ENCODE measurements around the gene SH3PXD2A.

Gene SH3PXD2A

DNA sequence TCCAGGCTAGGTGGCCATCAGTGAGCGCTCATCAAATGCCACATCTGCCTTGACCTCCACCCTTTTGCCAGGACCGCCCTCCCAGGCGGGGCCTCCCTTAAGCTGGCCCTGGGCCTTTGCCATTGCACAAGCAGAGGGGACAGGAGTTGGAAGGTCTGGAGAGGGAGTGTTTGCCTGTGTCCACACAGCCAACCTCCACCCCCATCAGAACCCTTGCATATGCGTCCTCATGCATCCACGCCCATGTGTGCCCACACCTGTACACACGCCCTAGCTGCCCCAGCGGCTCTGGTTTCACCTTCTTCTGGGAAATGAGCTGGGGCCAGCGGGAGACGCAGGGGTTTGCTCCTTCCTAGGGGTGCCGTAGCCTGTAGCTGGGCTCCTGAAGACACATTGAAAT lies 297.9 kb downstream of the SH3PXD2A start:
- Mint-ChIP-seq H3K9me3 (no peaks in the 10 kb centered on the region), H3K27ac (ENCODE audit: low read depth) (no peak overlapping the region), H3K27me3 (peaks cover 62% of the 10 kb centered on the region), H3K36me3 (ENCODE audit: insufficient read depth) (no peaks in the 10 kb centered on the region), H3K4me3 (no peak overlapping the region), H3K4me1 (peaks cover 4% of the 10 kb centered on the region)
- DNase-seq (ENCODE audit: low spot score in 2 of 2) (no peak), ATAC-seq (replicated peaks; ENCODE audit: extremely low read depth, poor library complexity, severe bottlenecking) (no peak)

- Mint-ChIP-seq H3K4me3 (no peak overlapping the region), H3K27me3 (peaks cover 68% of the 10 kb centered on the region), H3K4me1 (peaks cover 4% of the 10 kb centered on the region), H3K27ac (ENCODE audit: low read depth) (no peak overlapping the region), H3K36me3 (ENCODE audit: insufficient read depth) (no peaks in the 10 kb centered on the region), H3K9me3 (no peaks in the 10 kb centered on the region)
- DNase-seq (ENCODE audit: low spot score in 2 of 2): no peak
- no peak for ATAC-seq (replicated peaks; ENCODE audit: extremely low read depth, poor library complexity, severe bottlenecking)
These were observed 298.9 kb downstream of the SH3PXD2A start for GRCh38 chr10:103556383-103557007.

- peaks cover 68% of the 10 kb centered on the region for H3K27me3 Mint-ChIP-seq
- no peak for DNase-seq (ENCODE audit: low spot score in 2 of 2)
- H3K4me3 Mint-ChIP-seq: no peak overlapping the region
- no peak for ATAC-seq (replicated peaks; ENCODE audit: extremely low read depth, poor library complexity, severe bottlenecking)
- H3K4me1 Mint-ChIP-seq: peaks cover 4% of the 10 kb centered on the region
- H3K27ac Mint-ChIP-seq (ENCODE audit: low read depth): no peak overlapping the region
- no peaks in the 10 kb centered on the region for H3K9me3 Mint-ChIP-seq
- no peaks in the 10 kb centered on the region for H3K36me3 Mint-ChIP-seq (ENCODE audit: insufficient read depth)
These were observed 299.7 kb downstream of the SH3PXD2A start for GRCh38 chr10:103555712-103556111.

- peaks cover 68% of the 10 kb centered on the region for H3K27me3 Mint-ChIP-seq
- H3K4me3 Mint-ChIP-seq: no peak overlapping the region
- ATAC-seq (replicated peaks; ENCODE audit: extremely low read depth, poor library complexity, severe bottlenecking) (no peak), DNase-seq (ENCODE audit: low spot score in 2 of 2) (no peak)
- H3K4me1 Mint-ChIP-seq: peaks cover 4% of the 10 kb centered on the region
- no peaks in the 10 kb centered on the region for H3K36me3 Mint-ChIP-seq (ENCODE audit: insufficient read depth)
- no peak overlapping the region for H3K27ac Mint-ChIP-seq (ENCODE audit: low read depth)
- H3K9me3 Mint-ChIP-seq: no peaks in the 10 kb centered on the region
These were observed 300.1 kb downstream of the SH3PXD2A start for GRCh38 chr10:103555325-103555649.

DNA sequence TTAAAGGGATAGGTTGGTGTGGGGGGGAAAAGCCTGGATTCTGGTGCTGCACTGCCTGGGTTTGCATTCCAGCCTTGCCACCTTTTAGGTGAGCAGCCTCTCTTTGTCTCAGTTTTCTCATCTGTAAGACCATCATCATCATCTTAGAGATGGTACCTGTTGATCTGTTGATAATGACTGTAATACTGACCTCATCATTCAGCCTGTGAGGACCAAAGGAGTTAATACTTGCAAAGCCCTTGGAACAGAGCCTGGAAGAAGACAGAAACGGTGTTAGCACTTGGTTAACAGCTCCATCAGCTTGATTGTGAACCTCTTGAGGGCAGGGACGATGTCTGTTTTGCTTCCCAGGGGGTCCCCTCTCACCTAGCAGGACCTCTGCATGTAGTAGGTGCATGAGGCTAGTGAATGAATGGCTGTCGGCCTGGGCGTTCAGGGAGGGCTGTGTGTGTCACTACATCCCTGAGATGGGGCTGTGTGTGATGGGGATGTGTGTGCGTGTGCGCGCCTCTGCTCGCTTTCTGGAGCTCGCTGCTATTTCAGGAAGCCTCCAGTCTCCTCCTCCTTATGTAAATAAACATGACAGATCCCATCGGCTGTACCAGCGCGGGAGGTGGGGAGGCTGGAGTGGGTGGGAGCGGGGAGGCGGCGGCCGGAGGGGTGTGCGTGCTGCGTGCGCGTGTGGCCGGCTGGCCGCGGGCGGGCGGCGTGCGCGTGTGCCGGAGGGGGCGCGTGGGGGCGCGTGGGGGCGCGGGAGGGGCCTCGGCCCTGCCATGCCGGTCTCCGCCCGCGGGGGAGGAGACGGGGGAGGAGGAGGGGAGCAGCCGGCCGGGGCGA lies 300.7 kb downstream of the SH3PXD2A start:
- DNase-seq (ENCODE audit: low spot score in 2 of 2) (no peak), ATAC-seq (replicated peaks; ENCODE audit: extremely low read depth, poor library complexity, severe bottlenecking) (no peak)
- Mint-ChIP-seq H3K27ac (ENCODE audit: low read depth) (no peak overlapping the region), H3K27me3 (peaks cover 69% of the 10 kb centered on the region), H3K9me3 (no peaks in the 10 kb centered on the region), H3K4me3 (peak overlapping the region; percentile 71), H3K4me1 (peaks cover 4% of the 10 kb centered on the region), H3K36me3 (ENCODE audit: insufficient read depth) (no peaks in the 10 kb centered on the region)

GRCh38 chr10:103553743-103554487 lies 301.5 kb downstream of the SH3PXD2A start:
- Mint-ChIP-seq H3K27ac (ENCODE audit: low read depth) (no peak overlapping the region), H3K4me1 (peaks cover 4% of the 10 kb centered on the region), H3K9me3 (no peaks in the 10 kb centered on the region), H3K36me3 (ENCODE audit: insufficient read depth) (no peaks in the 10 kb centered on the region), H3K4me3 (no peak overlapping the region), H3K27me3 (peaks cover 74% of the 10 kb centered on the region)
- DNase-seq (ENCODE audit: low spot score in 2 of 2) (no peak), ATAC-seq (replicated peaks; ENCODE audit: extremely low read depth, poor library complexity, severe bottlenecking) (no peak)

- no peaks in the 10 kb centered on the region for H3K36me3 Mint-ChIP-seq (ENCODE audit: insufficient read depth)
- no peaks in the 10 kb centered on the region for H3K9me3 Mint-ChIP-seq
- H3K27ac Mint-ChIP-seq (ENCODE audit: low read depth): no peak overlapping the region
- ATAC-seq (replicated peaks; ENCODE audit: extremely low read depth, poor library complexity, severe bottlenecking) (no peak), DNase-seq (ENCODE audit: low spot score in 2 of 2) (no peak)
- no peak overlapping the region for H3K4me3 Mint-ChIP-seq
- H3K27me3 Mint-ChIP-seq: peaks cover 66% of the 10 kb centered on the region
- H3K4me1 Mint-ChIP-seq: peaks cover 2% of the 10 kb centered on the region
These were observed 302.3 kb downstream of the SH3PXD2A start for GRCh38 chr10:103552856-103553742.

DNA sequence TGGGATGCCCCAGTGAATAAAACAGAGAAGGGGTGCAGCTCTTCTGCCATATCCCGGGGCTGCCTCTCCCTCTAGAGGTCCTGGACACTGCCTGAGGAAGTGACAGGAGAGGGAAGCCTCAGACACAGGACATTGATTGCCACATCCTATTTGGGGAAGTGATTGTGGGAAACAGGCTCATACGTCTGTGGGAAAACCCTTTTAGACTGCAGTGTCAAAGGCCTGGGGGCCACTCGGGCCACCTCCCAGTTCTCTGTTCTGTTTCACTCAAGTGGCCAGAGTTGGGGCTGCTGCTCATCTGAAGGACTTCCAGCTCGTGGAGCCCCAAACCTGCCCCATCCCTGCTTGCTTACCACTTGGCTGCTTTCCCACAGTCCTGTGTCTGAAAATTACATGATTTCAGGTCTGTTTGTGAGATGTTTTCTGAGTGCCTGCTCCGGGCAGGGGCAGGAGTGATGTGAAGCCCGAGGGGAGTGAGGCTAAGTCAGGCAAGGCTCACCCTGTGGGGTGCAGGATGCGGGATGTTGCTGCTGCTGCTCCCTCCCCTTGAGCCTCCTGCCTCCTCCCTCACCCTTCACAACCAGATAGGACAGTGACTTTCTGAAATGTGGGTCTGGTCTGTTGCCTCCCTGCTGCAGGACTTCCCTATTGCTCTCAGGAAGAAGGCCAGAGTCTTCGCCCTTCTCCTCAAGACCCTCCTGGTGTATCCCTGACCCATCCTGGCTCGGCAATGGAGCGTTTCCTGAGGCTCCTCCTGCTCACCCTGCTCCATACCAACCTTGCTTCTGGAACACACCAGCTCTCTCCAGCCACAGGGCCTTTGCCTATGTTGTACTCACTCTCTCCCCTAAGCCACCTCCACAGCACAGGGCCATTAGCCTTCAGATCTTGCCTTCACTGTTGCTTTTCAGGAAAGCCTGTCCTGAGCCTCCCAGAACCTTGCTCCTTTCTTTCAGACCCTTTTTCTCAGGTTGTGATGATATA lies 303.5 kb downstream of the SH3PXD2A start:
- H3K9me3 Mint-ChIP-seq: no peaks in the 10 kb centered on the region
- DNase-seq (ENCODE audit: low spot score in 2 of 2) (no peak), ATAC-seq (replicated peaks; ENCODE audit: extremely low read depth, poor library complexity, severe bottlenecking) (no peak)
- no peaks in the 10 kb centered on the region for H3K36me3 Mint-ChIP-seq (ENCODE audit: insufficient read depth)
- no peak overlapping the region for H3K27ac Mint-ChIP-seq (ENCODE audit: low read depth)
- no peaks in the 10 kb centered on the region for H3K4me1 Mint-ChIP-seq
- no peak overlapping the region for H3K4me3 Mint-ChIP-seq
- peaks cover 54% of the 10 kb centered on the region for H3K27me3 Mint-ChIP-seq

- ATAC-seq (replicated peaks; ENCODE audit: extremely low read depth, poor library complexity, severe bottlenecking) (no peak), DNase-seq (ENCODE audit: low spot score in 2 of 2) (no peak)
- Mint-ChIP-seq H3K4me1 (no peaks in the 10 kb centered on the region), H3K9me3 (no peaks in the 10 kb centered on the region), H3K27ac (ENCODE audit: low read depth) (no peak overlapping the region), H3K36me3 (ENCODE audit: insufficient read depth) (no peaks in the 10 kb centered on the region), H3K27me3 (peaks cover 40% of the 10 kb centered on the region), H3K4me3 (no peak overlapping the region)
These were observed 305.1 kb downstream of the SH3PXD2A start for GRCh38 chr10:103550229-103550628.

- no peaks in the 10 kb centered on the region for H3K36me3 Mint-ChIP-seq (ENCODE audit: insufficient read depth)
- H3K9me3 Mint-ChIP-seq: no peaks in the 10 kb centered on the region
- H3K27me3 Mint-ChIP-seq: peaks cover 31% of the 10 kb centered on the region
- H3K4me1 Mint-ChIP-seq: no peaks in the 10 kb centered on the region
- DNase-seq (ENCODE audit: low spot score in 2 of 2) (no peak), ATAC-seq (replicated peaks; ENCODE audit: extremely low read depth, poor library complexity, severe bottlenecking) (no peak)
- peak overlapping the region; percentile 65 for H3K27ac Mint-ChIP-seq (ENCODE audit: low read depth)
- no peak overlapping the region for H3K4me3 Mint-ChIP-seq
These were observed 306.1 kb downstream of the SH3PXD2A start for GRCh38 chr10:103549349-103549685.

- no peak for DNase-seq (ENCODE audit: low spot score in 2 of 2)
- peak overlapping the region; percentile 65 for H3K27ac Mint-ChIP-seq (ENCODE audit: low read depth)
These were observed 306.6 kb downstream of the SH3PXD2A start for GRCh38 chr10:103548581-103549348.

More at GRCh38 chr10:103548581-103549348, 306.6 kb downstream of the SH3PXD2A start:
- no peaks in the 10 kb centered on the region for H3K4me1 Mint-ChIP-seq
- no peak for ATAC-seq (replicated peaks; ENCODE audit: extremely low read depth, poor library complexity, severe bottlenecking)
- no peaks in the 10 kb centered on the region for H3K9me3 Mint-ChIP-seq
- H3K27me3 Mint-ChIP-seq: peaks cover 28% of the 10 kb centered on the region
- no peaks in the 10 kb centered on the region for H3K36me3 Mint-ChIP-seq (ENCODE audit: insufficient read depth)
- H3K4me3 Mint-ChIP-seq: no peak overlapping the region
